GM21447 (cell line): ENCODE measurements around the gene IL17RC.
"Not testable (repeated sequence)": the region's sequence is repeated elsewhere in the genome, so short reads cannot be mapped to it uniquely, and the experiment has no call there.

Source experiments
- ATAC-seq: cut with Tn5 transposase; IDR thresholded peaks from one replicate; pipeline ENCODE4 v1.9.1; 2021; ENCODE audit not compliant: unreplicated experiment

Gene IL17RC

GRCh38 chr3:9914559-9915253 is 2.2 kb upstream of the IL17RC start:
- ATAC-seq: no peak

GRCh38 chr3:9915254-9916141 is 1.4 kb upstream of the IL17RC start:
- no peak for ATAC-seq

GRCh38 chr3:9916346-9916733 is 558 bp upstream of the IL17RC start:
- ATAC-seq: no peak

- ATAC-seq: no peak
These were observed 922 bp downstream of the IL17RC start for GRCh38 chr3:9917820-9918219.

- no peak for ATAC-seq
These were observed 1.6 kb downstream of the IL17RC start for GRCh38 chr3:9918261-9919038.

GRCh38 chr3:9928158-9928557 is 11.3 kb downstream of the IL17RC start:
- no peak for ATAC-seq

GRCh38 chr3:9930804-9931418 is 14.0 kb downstream of the IL17RC start:
- ATAC-seq: no peak

- no peak for ATAC-seq
These were observed 15.6 kb downstream of the IL17RC start for GRCh38 chr3:9932535-9932842.

- ATAC-seq: peak; percentile 60
These were observed 16.1 kb downstream of the IL17RC start for GRCh38 chr3:9932843-9933560.

- ATAC-seq: peak; percentile 87
These were observed 16.8 kb downstream of the IL17RC start, which contains the start of gene CRELD1 for GRCh38 chr3:9933561-9934234. CRELD1 (plus strand) TSS chr3:9933834; CDS start chr3:9934439, 605 bp downstream.

- no peak for ATAC-seq
These were observed 17.3 kb downstream of the IL17RC start for GRCh38 chr3:9934235-9934621.

GRCh38 chr3:9934993-9935392 is 18.1 kb downstream of the IL17RC start:
- ATAC-seq: no peak

GRCh38 chr3:9935966-9936510 is 19.1 kb downstream of the IL17RC start:
- ATAC-seq: no peak

GRCh38 chr3:9937486-9938238 is 20.8 kb downstream of the IL17RC start:
- ATAC-seq: no peak

GRCh38 chr3:9938966-9939365 is 22.1 kb downstream of the IL17RC start:
- ATAC-seq: no peak

GRCh38 chr3:9939906-9940305 is 23.0 kb downstream of the IL17RC start:
- ATAC-seq: not testable (repeated sequence)

GRCh38 chr3:9940746-9941145 is 23.8 kb downstream of the IL17RC start:
- no peak for ATAC-seq

- no peak for ATAC-seq
These were observed 25.3 kb downstream of the IL17RC start for GRCh38 chr3:9942164-9942563.
